Calu3 (cell line): ENCODE results near the gene CAPN14. TPM values are rescaled to one million over a fixed set of nuclear protein-coding genes. Genes with fewer than 3 reads are reported as not detected.

Experiments used
- BruUV-seq: library from RNA; stranded (reverse); fragments of 400-500 nt; replicated peaks from 2 replicates; lab custom pipeline; 2021; lab: Mats Ljungman, UMichigan
- CTCF ChIA-PET: fragments of 300-600 bp; sonication (Branson Sonifier 250); formaldehyde crosslinking; loops from one replicate; lab custom pipeline; 2022; ENCODE audit warnings: antibody characterized with exemption; lab: Charles Lee
- DNase-seq: peaks from one replicate; pipeline ENCODE4 v3.0.0; 2022
- H3K27ac Mint-ChIP-seq: one replicate; pipeline ENCODE4 v1.8.0; 2022; ENCODE audit warnings: mixed read lengths; ENCODE audit not compliant: unreplicated experiment
- H3K27me3 Mint-ChIP-seq: one replicate; pipeline ENCODE4 v1.8.0; 2022; ENCODE audit warnings: mixed read lengths; ENCODE audit not compliant: unreplicated experiment
- H3K36me3 Mint-ChIP-seq: one replicate; pipeline ENCODE4 v1.8.0; 2022; ENCODE audit warnings: mild to moderate bottlenecking, moderate library complexity, mixed read lengths; ENCODE audit not compliant: insufficient read depth, unreplicated experiment
- H3K4me1 Mint-ChIP-seq: one replicate; pipeline ENCODE4 v1.8.0; 2022; ENCODE audit warnings: mild to moderate bottlenecking, low read depth, mixed read lengths; ENCODE audit not compliant: unreplicated experiment
- H3K4me3 Mint-ChIP-seq: one replicate; pipeline ENCODE4 v1.8.0; 2022; ENCODE audit warnings: mild to moderate bottlenecking, low read depth, moderate library complexity, mixed read lengths; ENCODE audit not compliant: unreplicated experiment
- H3K9me3 Mint-ChIP-seq: one replicate; pipeline ENCODE4 v1.8.0; 2022; ENCODE audit warnings: low read depth, mixed read lengths; ENCODE audit not compliant: unreplicated experiment
- CTCF ChIP-seq: fragments of 200-600 bp; IDR thresholded peaks from one replicate; pipeline ENCODE4 v1.8.0; 2022; ENCODE audit warnings: antibody characterized with exemption; ENCODE audit not compliant: unreplicated experiment
- intact Hi-C: fragments of 100-400 bp; cut with micrococcal nuclease; formaldehyde crosslinking; loops from one replicate; pipeline ENCODE4 v1.10.0; 2022; ENCODE audit not compliant: unreplicated experiment
- total RNA-seq: library from RNA; stranded (reverse); gene quantifications from 2 replicates; pipeline ENCODE4 v1.2.3, GENCODE V29; 2022

CAPN14 gene
- total RNA-seq, 1 experiment from 2014 or later, result 0.35 TPM

GRCh38 chr2:31192851-31193392, 24.4 kb downstream of the CAPN14 start:
- BruUV-seq, result no TSS peak
- Mint-ChIP-seq H3K27me3 (peaks cover 34% of the 10 kb centered on the region), H3K36me3 (no peaks in the 10 kb centered on the region), H3K4me1 (no peaks in the 10 kb centered on the region), H3K27ac (no peak overlapping the region), H3K4me3 (no peak overlapping the region), H3K9me3 (no peaks in the 10 kb centered on the region)
- intact Hi-C loops, result no loop called here
- DNase-seq, result no peak
- CTCF ChIA-PET, result no interaction called here
- no peak for TF ChIP-seq CTCF

- intact Hi-C loops, result no loop called here
- Mint-ChIP-seq H3K4me3 (no peak overlapping the region), H3K27me3 (peaks cover 34% of the 10 kb centered on the region), H3K9me3 (no peaks in the 10 kb centered on the region), H3K36me3 (no peaks in the 10 kb centered on the region), H3K4me1 (no peaks in the 10 kb centered on the region), H3K27ac (no peak overlapping the region)
- CTCF ChIA-PET, result no interaction called here
- no peak for TF ChIP-seq CTCF
- no peak for DNase-seq
- BruUV-seq, result no TSS peak
Observed at GRCh38 chr2:31192396-31192795, 24.9 kb downstream of the CAPN14 start.

GRCh38 chr2:31191931-31192330, 25.4 kb downstream of the CAPN14 start:
- Mint-ChIP-seq H3K27me3 (peaks cover 39% of the 10 kb centered on the region), H3K9me3 (no peaks in the 10 kb centered on the region), H3K4me3 (no peak overlapping the region), H3K27ac (no peak overlapping the region), H3K4me1 (no peaks in the 10 kb centered on the region), H3K36me3 (no peaks in the 10 kb centered on the region)
- no peak for DNase-seq
- CTCF ChIA-PET, result interaction anchor here (0.9 kb wide), 1 partner anchor 294 kb away, joined by 4 read pairs; no protein-coding TSS in a partner anchor
- BruUV-seq, result no TSS peak
- no peak for TF ChIP-seq CTCF
- intact Hi-C loops, result no loop called here

- Mint-ChIP-seq H3K4me1 (no peaks in the 10 kb centered on the region), H3K9me3 (no peaks in the 10 kb centered on the region), H3K27me3 (peaks cover 56% of the 10 kb centered on the region), H3K27ac (no peak overlapping the region), H3K36me3 (no peaks in the 10 kb centered on the region), H3K4me3 (no peak overlapping the region)
- BruUV-seq, result no TSS peak
- intact Hi-C loops, result no loop called here
- no peak for TF ChIP-seq CTCF
- no peak for DNase-seq
- CTCF ChIA-PET, result no interaction called here
Observed at GRCh38 chr2:31190188-31190587, 27.1 kb downstream of the CAPN14 start.
